Measurements from ENCODE around the gene ISYNA1. TPM values are rescaled to one million over a fixed set of nuclear protein-coding genes. Genes with fewer than 3 reads are reported as not detected.

Gene ISYNA1
- total and polyA plus RNA-seq, 2 of the 13 experiments (the other 11 are each of a cell fraction or from before 2014, with no cell fraction given), result 29.6 to 48.5 TPM

- TF ChIP-seq ZNF362 (CRISPR knock-in tag; IDR thresholded peaks at IDR 0.05; ENCODE audit: borderline replicate concordance) (peak; percentile 76), MATR3 (CRISPR knock-in tag; IDR thresholded peaks at IDR 0.05) (no peak), ATF4 (CRISPR knock-in tag; IDR thresholded peaks at IDR 0.05) (peak in 1 of 2 experiments; percentile 70; a peak in 2 of 4 replicates), HBP1 (CRISPR knock-in tag; IDR thresholded peaks at IDR 0.05; ENCODE audit: low read depth) (no peak; the same call in 1 of the 2 replicates), TRIM24 (CRISPR knock-in tag; IDR thresholded peaks at IDR 0.05) (no peak), ZNF296 (CRISPR knock-in tag; conservative IDR thresholded peaks at IDR 0.05) (0 out of 2 replicates have a peak, but pooled peaks have one; percentile 61), TBX2 (CRISPR knock-in tag; IDR thresholded peaks at IDR 0.05; ENCODE audit: borderline replicate concordance) (peak; percentile 74; the same call in 1 of the 2 replicates), TFAP4 (IDR thresholded peaks at IDR 0.05; ENCODE audit: borderline replicate concordance, low read depth) (peak; percentile 73; the same call in 1 of the 2 replicates), SRSF9 (IDR thresholded peaks at IDR 0.05; ENCODE audit: borderline replicate concordance, insufficient read depth, low read depth, low read length, poor library complexity, severe bottlenecking) (no peak), MEIS1 (CRISPR knock-in tag; IDR thresholded peaks at IDR 0.05; ENCODE audit: borderline replicate concordance) (peak; percentile 68; the same call in 1 of the 2 replicates), ZFP37 (CRISPR knock-in tag; IDR thresholded peaks at IDR 0.05; ENCODE audit: borderline replicate concordance) (peak; percentile 86), ZFP90 (CRISPR knock-in tag; IDR thresholded peaks at IDR 0.05; ENCODE audit: borderline replicate concordance) (peak; percentile 75; the same call in 1 of the 2 replicates), BHLHE40 (IDR thresholded peaks at IDR 0.05; ENCODE audit: low read length) (0 out of 2 replicates have a peak, but pooled peaks have one; percentile 19), CCDC6 (CRISPR knock-in tag; IDR thresholded peaks at IDR 0.05) (peak; percentile 91; the same call in 1 of the 2 replicates), SP140L (CRISPR knock-in tag; IDR thresholded peaks at IDR 0.05; ENCODE audit: borderline replicate concordance) (no peak), ZNF224 (CRISPR knock-in tag; IDR thresholded peaks at IDR 0.05) (no peak; the same call in 1 of the 2 replicates), HDAC6 (IDR thresholded peaks at IDR 0.05; ENCODE audit: low read depth, low read length) (no peak), NRL (CRISPR knock-in tag; IDR thresholded peaks at IDR 0.05; ENCODE audit: borderline replicate concordance) (peak; percentile 86), ZNF737 (CRISPR knock-in tag; IDR thresholded peaks at IDR 0.05; ENCODE audit: borderline replicate concordance) (peak; percentile 73; the same call in 1 of the 2 replicates), ZNF850 (CRISPR knock-in tag; conservative IDR thresholded peaks at IDR 0.05) (no peak), NR2C2 (CRISPR knock-in tag; IDR thresholded peaks at IDR 0.05; ENCODE audit: borderline replicate concordance) (no peak; the same call in none of the 2 replicates), KAT8 (CRISPR knock-in tag; IDR thresholded peaks at IDR 0.05) (peak; percentile 52; the same call in 1 of the 2 replicates)
These were observed 49.6 kb downstream of the ISYNA1 start (continued) for GRCh38 chr19:18388100-18388959.
